Endodermal cell (in vitro differentiated cells): ENCODE data around the gene PDCD10. TPM values are rescaled to one million over a fixed set of nuclear protein-coding genes. Genes with fewer than 3 reads are reported as not detected.

ENCODE experiments used
- DNase-seq: peaks from one replicate; pipeline ENCODE4 v3.0.0-alpha.2; 2017
- H3K27ac ChIP-seq: 2 replicates; pipeline ENCODE4 v1.5.1; 2013; ENCODE audit warnings: mild to moderate bottlenecking, low read depth, low read length, moderate library complexity
- H3K27me3 ChIP-seq: 2 replicates; pipeline ENCODE4 v1.6.1; 2013; ENCODE audit warnings: mild to moderate bottlenecking, low read length, moderate library complexity; ENCODE audit not compliant: insufficient read depth, control insufficient read depth, poor library complexity, severe bottlenecking
- H3K36me3 ChIP-seq: 2 replicates; pipeline ENCODE4 v1.7.0; 2013; ENCODE audit warnings: mild to moderate bottlenecking, low read length, moderate library complexity; ENCODE audit not compliant: control insufficient read depth, insufficient read depth
- H3K4me1 ChIP-seq: one replicate; pipeline ENCODE4 v1.7.0; 2013; ENCODE audit warnings: low read length; ENCODE audit not compliant: control insufficient read depth, insufficient read depth
- H3K4me3 ChIP-seq: 2 replicates; pipeline ENCODE4 v1.5.1; 2013; ENCODE audit warnings: mild to moderate bottlenecking, low read length, moderate library complexity
- H3K9ac ChIP-seq: 2 replicates; pipeline ENCODE4 v1.6.1; 2013; ENCODE audit warnings: mild to moderate bottlenecking, low read length, moderate library complexity; ENCODE audit not compliant: poor library complexity, severe bottlenecking; ENCODE audit errors: extremely low read depth
- H3K9me3 ChIP-seq: 2 replicates; pipeline ENCODE4 v1.6.1; 2013; ENCODE audit warnings: mild to moderate bottlenecking, low read length, moderate library complexity; ENCODE audit not compliant: control insufficient read depth
- H3K27ac Mint-ChIP-seq: 2 replicates; pipeline ENCODE4 v1.8.0; 2020; ENCODE audit warnings: mixed read lengths
- H3K27me3 Mint-ChIP-seq: 2 replicates; pipeline ENCODE4 v1.8.0; 2021; ENCODE audit warnings: mild to moderate bottlenecking, mixed read lengths; ENCODE audit not compliant: insufficient read depth
- H3K36me3 Mint-ChIP-seq: 2 replicates; pipeline ENCODE4 v1.8.0; 2020; ENCODE audit warnings: low read depth, mixed read lengths
- H3K4me1 Mint-ChIP-seq: 2 replicates; pipeline ENCODE4 v1.8.0; 2020; ENCODE audit warnings: mixed read lengths
- H3K4me3 Mint-ChIP-seq: 2 replicates; pipeline ENCODE4 v1.8.0; 2020; ENCODE audit warnings: mild to moderate bottlenecking, moderate library complexity, mixed read lengths
- H3K9me3 Mint-ChIP-seq: 2 replicates; pipeline ENCODE4 v1.8.0; 2020; ENCODE audit warnings: mild to moderate bottlenecking, mixed read lengths
- WGBS, 2 experiments: methylation state at CpG; one replicate each; pipeline versions ENCODE4 v1.1.5 to v1.1.7; 2013; ENCODE audit warnings: missing lambda C conversion rate in 2 of 2, mixed read lengths in 1 of 2; ENCODE audit not compliant: insufficient coverage in 1 of 2, insufficient read length in 1 of 2; 5-methylcytosine and 5-hydroxymethylcytosine counted together
- total RNA-seq, 2 donors: library from RNA; stranded (reverse); fragmentation: NEBNext Ultra II Directional in 1 of 2; extraction: Animal tissue kit (Norgen Biotek cat#: 25700) in 1 of 2; gene quantifications; 2 replicates in 1 of 2; 3 replicates in 1 of 2; pipeline ENCODE4 v1.2.1, GENCODE V29; 2021
- TF ChIP-seq, protein P1 (sequence below): fragments of 200-600 bp; sonication (generic); conservative IDR thresholded peaks from 2 replicates; pipeline ENCODE4 v1.5.0; 2021; ENCODE audit warnings: antibody characterized with exemption, mild to moderate bottlenecking

PDCD10 gene
- total RNA-seq, 2 donors from 2014 or later: 75.2 to 84.8 TPM

DNA sequence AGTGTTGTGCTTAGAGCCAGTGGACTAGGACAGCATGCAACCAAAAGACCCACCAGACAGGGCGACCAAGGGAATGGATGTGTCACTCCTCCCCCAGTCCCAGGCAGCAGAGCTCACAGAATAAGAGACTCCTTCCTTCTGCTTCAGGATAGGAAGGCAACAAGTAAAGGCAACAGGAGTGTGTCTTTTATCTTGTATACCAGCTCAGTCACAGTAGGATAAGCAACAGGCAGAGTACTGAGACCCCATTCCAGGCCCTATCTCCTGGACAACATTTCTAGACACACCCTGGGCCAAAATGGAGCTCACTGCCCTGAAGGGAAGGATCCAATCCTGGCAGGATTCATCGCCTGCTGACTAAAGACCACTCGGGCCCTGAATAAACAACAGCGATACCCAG, 25.0 kb downstream of the PDCD10 start:
- H3K4me3 ChIP-seq: no peak overlapping the region
- Mint-ChIP-seq H3K27ac (peak overlapping the region; percentile 49), H3K4me3 (no peak overlapping the region), H3K4me1 (peaks cover 49% of the 10 kb centered on the region), H3K27me3 (no peaks in the 10 kb centered on the region), H3K9me3 (peaks cover 18% of the 10 kb centered on the region), H3K36me3 (peaks cover 62% of the 10 kb centered on the region)
- peaks cover 74% of the 10 kb centered on the region for H3K36me3 ChIP-seq
- peaks cover 21% of the 10 kb centered on the region for H3K9me3 ChIP-seq
- no peak overlapping the region for H3K27ac ChIP-seq
- no peaks in the 10 kb centered on the region for H3K27me3 ChIP-seq
- DNase-seq: no peak
- H3K4me1 ChIP-seq: peaks cover 5% of the 10 kb centered on the region
- H3K9ac ChIP-seq: no peak overlapping the region
- TF ChIP-seq, protein P1, sequence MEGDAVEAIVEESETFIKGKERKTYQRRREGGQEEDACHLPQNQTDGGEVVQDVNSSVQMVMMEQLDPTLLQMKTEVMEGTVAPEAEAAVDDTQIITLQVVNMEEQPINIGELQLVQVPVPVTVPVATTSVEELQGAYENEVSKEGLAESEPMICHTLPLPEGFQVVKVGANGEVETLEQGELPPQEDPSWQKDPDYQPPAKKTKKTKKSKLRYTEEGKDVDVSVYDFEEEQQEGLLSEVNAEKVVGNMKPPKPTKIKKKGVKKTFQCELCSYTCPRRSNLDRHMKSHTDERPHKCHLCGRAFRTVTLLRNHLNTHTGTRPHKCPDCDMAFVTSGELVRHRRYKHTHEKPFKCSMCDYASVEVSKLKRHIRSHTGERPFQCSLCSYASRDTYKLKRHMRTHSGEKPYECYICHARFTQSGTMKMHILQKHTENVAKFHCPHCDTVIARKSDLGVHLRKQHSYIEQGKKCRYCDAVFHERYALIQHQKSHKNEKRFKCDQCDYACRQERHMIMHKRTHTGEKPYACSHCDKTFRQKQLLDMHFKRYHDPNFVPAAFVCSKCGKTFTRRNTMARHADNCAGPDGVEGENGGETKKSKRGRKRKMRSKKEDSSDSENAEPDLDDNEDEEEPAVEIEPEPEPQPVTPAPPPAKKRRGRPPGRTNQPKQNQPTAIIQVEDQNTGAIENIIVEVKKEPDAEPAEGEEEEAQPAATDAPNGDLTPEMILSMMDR: no peak
- 97 to 100% methylated on average over 3 to 4 of the region's 4 CpGs for WGBS, 2 experiments

DNA sequence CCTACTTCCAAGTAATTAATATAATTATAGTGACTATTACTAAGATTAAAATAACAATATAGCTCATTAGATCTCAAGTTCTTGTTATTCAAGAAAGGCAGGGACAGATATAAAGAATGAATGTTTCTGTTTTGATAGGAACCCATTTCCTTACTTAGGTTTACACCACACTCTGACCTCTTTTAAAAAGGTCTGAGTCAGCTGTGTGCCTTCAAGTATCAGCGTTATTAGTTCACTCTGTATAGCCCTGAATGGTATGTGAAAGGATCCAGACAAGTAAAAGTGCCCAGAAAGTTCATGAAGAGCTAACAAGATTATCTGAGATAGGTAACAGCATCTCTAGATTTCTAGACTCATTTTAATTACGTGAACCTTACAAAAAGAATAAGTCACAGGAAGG, 28.9 kb downstream of the PDCD10 start:
- Mint-ChIP-seq H3K36me3 (peaks cover 45% of the 10 kb centered on the region), H3K27me3 (no peaks in the 10 kb centered on the region), H3K4me3 (no peak overlapping the region), H3K4me1 (peaks cover 40% of the 10 kb centered on the region), H3K27ac (no peak overlapping the region), H3K9me3 (no peaks in the 10 kb centered on the region)
- H3K27me3 ChIP-seq: no peaks in the 10 kb centered on the region
- no peak for DNase-seq
- no peak overlapping the region for H3K9ac ChIP-seq
- WGBS, 2 experiments: 98 to 100% methylated on average over 2 of the region's 2 CpGs
- peaks cover 5% of the 10 kb centered on the region for H3K4me1 ChIP-seq
- TF ChIP-seq, protein P1: no peak
- H3K27ac ChIP-seq: no peak overlapping the region
- H3K4me3 ChIP-seq: no peak overlapping the region
- no peaks in the 10 kb centered on the region for H3K9me3 ChIP-seq
- peaks cover 78% of the 10 kb centered on the region for H3K36me3 ChIP-seq

DNA sequence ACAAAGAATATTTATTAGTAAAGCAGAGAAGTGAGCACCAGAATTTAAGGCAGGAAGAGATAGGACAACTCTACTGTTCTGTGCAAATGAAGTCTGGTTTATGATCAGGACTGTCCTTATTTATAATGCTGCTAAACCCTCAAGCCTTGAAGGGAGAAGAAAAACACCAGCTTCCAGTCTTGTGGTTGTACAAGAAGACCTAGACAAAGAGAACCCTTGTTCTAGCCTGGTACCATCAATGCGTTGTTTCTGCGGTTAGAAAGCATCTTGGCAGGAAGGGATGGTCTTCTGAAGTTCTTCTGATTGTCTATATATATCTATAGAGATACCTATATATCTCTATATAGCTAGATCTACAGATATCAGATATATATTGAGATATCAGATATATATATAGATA, 33.8 kb downstream of the PDCD10 start:
- Mint-ChIP-seq H3K4me3 (no peak overlapping the region), H3K36me3 (peaks cover 36% of the 10 kb centered on the region), H3K4me1 (peaks cover 43% of the 10 kb centered on the region), H3K27ac (peak overlapping the region; percentile 44), H3K9me3 (no peaks in the 10 kb centered on the region), H3K27me3 (no peaks in the 10 kb centered on the region)
- no peak overlapping the region for H3K9ac ChIP-seq
- no peaks in the 10 kb centered on the region for H3K9me3 ChIP-seq
- H3K4me3 ChIP-seq: no peak overlapping the region
- no peak overlapping the region for H3K27ac ChIP-seq
- 100% methylated on average over 2 of the region's 2 CpGs; no CpG with 5 or more reads in 1 of the 2 experiments for WGBS, 2 experiments
- DNase-seq: no peak
- peaks cover 47% of the 10 kb centered on the region for H3K36me3 ChIP-seq
- H3K4me1 ChIP-seq: peaks cover 12% of the 10 kb centered on the region
- H3K27me3 ChIP-seq: no peaks in the 10 kb centered on the region
- TF ChIP-seq, protein P1: no peak
